Measurements from ENCODE around the gene SNN.

SNN gene

GRCh38 chr16:11665071-11665491 lies 3.2 kb upstream of the SNN start:
- intact Hi-C loops (cut with DNase I), result loop anchor here (10.0 kb wide), 1 partner anchor 130 kb away; the partner anchor contains the start of gene ZC3H7A
- peak in 2 of 10 donors; percentile 72 to 76 for DNase-seq

DNA sequence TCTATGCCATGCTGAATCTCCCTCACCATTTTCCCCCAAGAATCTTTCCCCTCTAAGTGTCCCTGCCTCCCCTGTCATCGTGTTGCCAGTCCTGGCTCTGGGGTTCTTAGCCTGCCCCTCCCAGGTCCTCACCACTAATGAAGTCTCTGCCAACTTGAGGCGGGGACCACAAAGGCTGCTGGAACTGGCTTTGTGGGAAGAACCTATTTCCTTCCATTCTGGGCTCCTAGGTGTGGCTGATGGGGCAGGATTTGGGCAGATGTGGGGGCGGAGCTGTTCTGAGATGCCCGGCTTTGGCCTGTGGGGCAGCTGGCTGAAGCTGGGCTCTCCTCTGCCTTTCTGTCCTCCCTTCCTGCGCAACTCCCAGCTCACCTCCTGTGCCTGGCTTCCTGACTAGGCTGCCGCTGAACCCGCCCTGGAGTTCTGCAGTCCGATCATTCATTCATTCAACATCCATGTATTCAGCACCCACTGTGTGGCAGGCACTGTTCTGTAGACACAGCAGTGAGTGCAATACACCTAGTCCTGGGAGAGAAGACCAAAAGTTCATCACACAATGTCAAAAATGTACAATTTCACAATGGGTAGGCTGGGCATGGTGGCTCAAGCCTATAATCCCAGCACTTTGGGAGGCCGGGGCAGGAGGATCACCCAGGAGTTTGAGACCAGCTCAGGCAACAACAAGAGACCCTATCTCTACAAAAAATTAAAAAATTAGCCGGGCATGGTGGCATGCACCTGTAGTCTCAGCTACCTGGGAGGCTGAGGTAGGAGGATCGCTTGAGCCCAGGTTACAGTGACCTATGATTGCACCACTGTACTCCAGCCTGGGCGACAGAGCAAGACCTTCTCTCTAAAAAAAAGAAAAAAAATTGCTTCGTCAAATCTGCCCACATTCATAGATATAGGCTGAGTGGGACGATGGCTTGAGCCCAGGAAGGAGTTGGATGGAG lies 1.9 kb upstream of the SNN start:
- DNase-seq, result peak in 1 of 10 donors; percentile 56
- intact Hi-C loops (cut with DNase I), result loop anchor here (10.0 kb wide), 1 partner anchor 128 kb away; the partner anchor contains the start of gene ZC3H7A

DNA sequence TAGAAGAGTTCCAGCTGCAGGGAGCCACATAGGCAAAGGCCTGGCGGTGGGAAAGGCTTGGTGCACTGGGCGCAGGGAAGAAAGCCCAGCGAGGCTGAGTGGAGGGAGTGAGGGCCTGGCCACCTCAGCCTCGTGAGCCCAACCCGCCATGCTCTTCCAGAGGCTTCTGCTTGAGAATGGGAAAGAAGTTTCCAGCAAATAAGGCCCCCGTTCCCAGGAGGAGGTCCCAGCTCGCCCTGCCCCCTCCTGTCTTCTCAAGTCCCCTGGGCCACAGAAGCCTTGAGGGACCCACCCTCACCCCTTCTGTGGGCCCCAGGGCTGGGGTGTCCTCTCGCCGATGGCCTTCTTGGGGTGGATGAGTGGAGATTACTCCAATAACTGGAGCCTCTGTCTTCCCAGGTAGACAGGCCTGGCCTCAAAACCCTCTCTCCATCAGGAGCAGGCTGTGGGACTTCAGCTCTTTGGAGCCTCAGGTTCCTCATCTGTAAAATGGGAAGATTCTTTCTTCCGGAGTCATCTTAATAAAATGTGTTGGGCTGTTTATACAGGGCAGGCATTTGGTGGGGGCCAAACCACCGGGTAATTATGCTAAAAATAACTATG lies 933 bp upstream of the SNN start:
- intact Hi-C loops (cut with DNase I), result loop anchor here (10.0 kb wide), 1 partner anchor 127 kb away; the partner anchor contains the start of gene ZC3H7A
- DNase-seq, result peak in 2 of 10 donors; percentile 19 to 43

GRCh38 chr16:11668623-11669379 lies 546 bp downstream of the SNN start:
- intact Hi-C loops (cut with DNase I), result loop anchor here (10.0 kb wide), 1 partner anchor 126 kb away; the partner anchor contains the start of gene ZC3H7A
- DNase-seq, result peak in 5 of 10 donors; percentile 37 to 92 (median 82)

GRCh38 chr16:11669380-11670146 lies 1.3 kb downstream of the SNN start:
- intact Hi-C loops (cut with DNase I), result loop anchor here (10.0 kb wide), 1 partner anchor 125 kb away; the partner anchor contains the start of gene ZC3H7A
- peak in 5 of 10 donors; percentile 33 to 88 (median 48) for DNase-seq

- DNase-seq, result peak in 7 of 10 donors; percentile 51 to 94 (median 67)
- intact Hi-C loops (cut with DNase I), result no loop called here
Measured at GRCh38 chr16:11670171-11671131, 2.2 kb downstream of the SNN start.

GRCh38 chr16:11671271-11671670 lies 3.0 kb downstream of the SNN start:
- DNase-seq, result peak in 2 of 10 donors; percentile 26 to 60
- intact Hi-C loops (cut with DNase I), result no loop called here

DNA sequence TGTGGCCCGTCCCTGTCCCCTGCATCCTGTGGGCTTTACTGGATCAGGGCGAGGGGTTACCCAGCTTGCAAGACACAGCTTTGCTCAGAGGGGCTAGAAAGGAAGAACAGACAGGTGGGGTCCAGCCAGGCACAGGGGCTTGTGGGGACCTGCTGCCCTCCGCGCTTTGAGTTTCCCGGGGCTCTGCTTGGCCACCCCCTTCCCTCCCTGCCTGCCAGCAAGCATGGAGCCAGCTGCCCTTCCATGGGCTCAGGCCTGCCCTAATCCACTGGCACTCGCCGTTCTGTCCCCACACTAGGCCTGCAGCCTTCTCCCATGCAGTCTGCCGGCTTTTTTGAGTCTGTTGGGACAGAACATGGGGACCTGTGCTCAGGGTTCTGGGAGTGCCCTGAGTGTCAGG lies 3.4 kb downstream of the SNN start:
- DNase-seq, result peak in 2 of 10 donors; percentile 80 to 82
- intact Hi-C loops (cut with DNase I), result no loop called here

GRCh38 chr16:11672206-11673090 lies 4.2 kb downstream of the SNN start:
- intact Hi-C loops (cut with DNase I), result no loop called here
- peak in 2 of 10 donors; percentile 53 to 74 for DNase-seq

DNA sequence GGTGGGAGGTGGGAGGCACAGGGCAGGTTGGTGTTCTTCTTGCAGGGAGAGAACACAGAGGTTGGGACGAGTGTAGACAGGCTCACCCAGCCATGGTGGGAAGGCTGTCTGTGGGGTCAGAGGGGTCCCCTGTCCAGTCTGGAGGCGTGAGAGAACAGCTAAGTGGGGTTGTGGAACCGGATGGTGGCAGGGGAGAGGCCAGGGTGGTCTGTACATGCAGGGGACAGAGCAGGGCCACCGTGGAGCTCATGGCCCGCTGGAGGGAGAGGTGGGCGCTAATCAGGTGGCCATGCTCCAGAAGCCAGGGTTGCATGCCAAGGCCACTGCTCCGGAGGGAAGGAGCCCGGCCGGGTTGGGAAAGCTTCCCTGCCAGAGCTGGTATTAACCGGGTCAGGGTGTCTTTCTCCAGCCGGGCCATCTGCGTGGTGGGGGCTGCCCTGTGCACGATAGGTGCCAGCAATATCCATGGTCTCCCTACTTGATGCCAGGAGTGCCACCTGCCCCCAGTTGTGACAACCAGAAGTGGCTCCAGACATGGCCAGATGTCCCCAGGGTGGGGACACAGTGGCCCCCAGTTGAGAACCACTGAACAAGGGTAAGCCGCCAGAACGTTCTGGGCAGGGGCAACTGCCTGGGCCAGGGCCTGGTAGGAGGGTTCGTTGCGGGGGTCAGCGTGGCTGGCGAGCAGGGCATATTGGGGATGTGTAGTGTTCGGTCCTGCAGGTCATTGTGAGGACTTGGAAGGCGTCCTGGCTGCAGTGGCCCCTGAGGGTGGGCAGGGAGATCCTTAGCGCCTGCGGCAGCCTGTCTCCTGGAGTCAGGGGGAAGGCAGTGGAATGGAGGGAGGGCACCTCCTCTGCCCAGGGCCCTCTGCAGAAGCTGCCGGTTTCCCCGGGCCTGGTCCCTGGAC lies 5.1 kb downstream of the SNN start:
- DNase-seq, result peak in 2 of 10 donors; percentile 84 to 86

GRCh38 chr16:11674001-11674817 lies 6.0 kb downstream of the SNN start:
- intact Hi-C loops (cut with DNase I), result no loop called here
- peak in 2 of 10 donors; percentile 59 to 78 for DNase-seq

More for the DNA sequence above, 5.1 kb downstream of the SNN start:
- intact Hi-C loops (cut with DNase I), result no loop called here

- intact Hi-C loops (cut with DNase I), result loop anchor here (5.0 kb wide), 1 partner anchor 67 kb away; the partner anchor contains the start of gene TXNDC11
- peak in 2 of 10 donors; percentile 52 to 74 for DNase-seq
Measured at GRCh38 chr16:11674818-11675560, 6.7 kb downstream of the SNN start.

DNA sequence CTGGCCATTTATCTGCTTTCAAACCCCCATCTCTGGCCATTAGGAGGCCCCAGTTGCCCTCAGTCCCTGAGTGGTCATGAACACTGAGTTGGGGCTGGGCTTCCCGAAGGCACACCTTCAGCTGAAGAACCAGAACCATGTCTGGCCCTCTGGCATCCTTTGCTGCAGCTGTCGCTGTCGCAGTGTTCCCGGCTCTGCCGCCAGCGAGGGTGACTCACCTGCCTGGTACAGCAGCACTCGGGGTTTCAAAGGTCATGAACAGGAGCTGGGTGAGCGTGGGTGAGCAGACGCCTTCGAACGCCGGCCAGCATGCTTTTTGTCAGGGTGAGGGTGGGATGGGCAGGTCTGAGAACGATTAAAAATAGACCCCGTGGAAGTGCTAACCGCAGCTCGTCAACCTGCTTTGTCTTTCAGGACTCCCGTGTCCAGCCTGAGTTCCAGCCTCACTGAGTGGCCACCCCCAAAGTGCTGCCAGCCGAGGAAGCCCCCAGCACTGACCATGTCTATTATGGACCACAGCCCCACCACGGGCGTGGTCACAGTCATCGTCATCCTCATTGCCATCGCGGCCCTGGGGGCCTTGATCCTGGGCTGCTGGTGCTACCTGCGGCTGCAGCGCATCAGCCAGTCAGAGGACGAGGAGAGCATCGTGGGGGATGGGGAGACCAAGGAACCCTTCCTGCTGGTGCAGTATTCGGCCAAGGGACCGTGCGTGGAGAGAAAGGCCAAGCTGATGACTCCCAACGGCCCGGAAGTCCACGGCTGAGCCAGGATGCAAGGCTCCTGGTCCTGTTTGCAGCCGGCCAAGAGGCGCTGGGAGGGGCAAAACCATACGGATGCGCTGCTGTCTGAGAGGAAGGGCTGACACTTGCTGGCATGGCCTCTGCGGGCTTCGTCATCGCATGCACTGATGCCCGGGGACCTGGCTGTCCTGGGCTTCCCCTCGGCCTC lies 7.6 kb downstream of the SNN start:
- peak in 5 of 10 donors; percentile 38 to 93 (median 85) for DNase-seq
- intact Hi-C loops (cut with DNase I), result loop anchor here (5.0 kb wide), 1 partner anchor 66 kb away; the partner anchor contains the start of gene TXNDC11

Measured in posterior cingulate gyrus (tissue), 11 donors.